GM12873 (cell line): ENCODE measurements around the gene TSPAN12.

Experiments
- CTCF ChIP-seq: IDR thresholded peaks from 2 replicates; pipeline ENCODE4 v1.5.1; 2012; ENCODE audit warnings: low read depth, mild to moderate bottlenecking, moderate library complexity, low read length, control low read depth; ENCODE audit not compliant: insufficient read depth; ENCODE audit errors: missing control alignments

The TSPAN12 gene

GRCh38 chr7:120857588-120858573 lies at the start of gene TSPAN12:
Gene TSPAN12 (minus strand): TSS chr7:120858144. CDS start chr7:120856763, 1,381 bp downstream.
- peak; percentile 75 for TF ChIP-seq CTCF

- TF ChIP-seq CTCF, result no peak
Observed at GRCh38 chr7:120898715-120899499, 41.0 kb upstream of the TSPAN12 start.

GRCh38 chr7:120877701-120878100 lies 19.8 kb upstream of the TSPAN12 start:
- no peak for TF ChIP-seq CTCF

GRCh38 chr7:120876922-120877321 lies 19.0 kb upstream of the TSPAN12 start:
- no peak for TF ChIP-seq CTCF

GRCh38 chr7:120874722-120875121 lies 16.8 kb upstream of the TSPAN12 start:
- TF ChIP-seq CTCF, result no peak

GRCh38 chr7:120874016-120874415 lies 16.1 kb upstream of the TSPAN12 start:
- no peak for TF ChIP-seq CTCF

- TF ChIP-seq CTCF, result no peak
Observed at GRCh38 chr7:120873401-120873800, 15.5 kb upstream of the TSPAN12 start.
